Loucy (cell line): ENCODE data around the gene KIZ.

Experiments used
- H2AFZ ChIP-seq: fragments of 200-600 bp; sonication (generic); 2 replicates; pipeline ENCODE4 v1.6.0; 2016; ENCODE audit warnings: antibody characterized with exemption, mild to moderate bottlenecking, low read length, moderate library complexity
- H3F3A ChIP-seq: fragments of 200-600 bp; 2 replicates; pipeline ENCODE4 v1.6.0; 2016; ENCODE audit warnings: antibody characterized with exemption, low read depth, mild to moderate bottlenecking
- H3K27me3 ChIP-seq: fragments of 200-600 bp; sonication (generic); 2 replicates; pipeline ENCODE4 v1.6.1; 2014; ENCODE audit warnings: low read length, mild to moderate bottlenecking; ENCODE audit not compliant: insufficient read depth, poor library complexity, severe bottlenecking
- H3K36me3 ChIP-seq: fragments of 200-600 bp; sonication (generic); 2 replicates; pipeline ENCODE4 v1.6.1; 2016; ENCODE audit warnings: low read length; ENCODE audit not compliant: insufficient read depth
- H3K4me1 ChIP-seq: fragments of 200-600 bp; sonication (generic); 2 replicates; pipeline ENCODE4 v1.5.1; 2014; ENCODE audit warnings: low read length, mild to moderate bottlenecking; ENCODE audit not compliant: insufficient read depth, poor library complexity, severe bottlenecking
- H3K4me2 ChIP-seq: fragments of 200-600 bp; sonication (generic); 2 replicates; pipeline ENCODE4 v1.6.0; 2014; ENCODE audit warnings: antibody characterized with exemption, low read length, low read depth, mild to moderate bottlenecking; ENCODE audit not compliant: poor library complexity, severe bottlenecking
- H3K4me3 ChIP-seq: fragments of 200-600 bp; sonication (generic); 2 replicates; pipeline ENCODE4 v1.5.1; 2014; ENCODE audit warnings: low read length, mild to moderate bottlenecking, mixed read lengths; ENCODE audit not compliant: poor library complexity, severe bottlenecking
- H3K79me2 ChIP-seq: fragments of 200-600 bp; sonication (generic); 2 replicates; pipeline ENCODE4 v1.6.1; 2014; ENCODE audit warnings: low read length; ENCODE audit not compliant: insufficient read depth
- H3K9ac ChIP-seq: fragments of 200-600 bp; sonication (generic); 2 replicates; pipeline ENCODE4 v1.6.0; 2014; ENCODE audit warnings: mild to moderate bottlenecking, low read depth, low read length, moderate library complexity; ENCODE audit not compliant: poor library complexity, severe bottlenecking
- H3K9me2 ChIP-seq: fragments of 200-600 bp; sonication (generic); replicated peaks from 2 replicates; pipeline ENCODE4 v1.6.1; 2016; ENCODE audit warnings: low read depth, low read length, mixed read lengths
- H3K9me3 ChIP-seq: fragments of 200-600 bp; sonication (generic); 2 replicates; pipeline ENCODE4 v1.6.1; 2014; ENCODE audit warnings: mild to moderate bottlenecking, antibody characterized with exemption, low read length, low read depth; ENCODE audit not compliant: insufficient read depth
- H4K20me1 ChIP-seq: fragments of 200-600 bp; sonication (generic); 2 replicates; pipeline ENCODE4 v1.6.0; 2014; ENCODE audit warnings: antibody characterized with exemption, low read length, mild to moderate bottlenecking; ENCODE audit not compliant: insufficient read depth, poor library complexity, severe bottlenecking
- EZH2phosphoT487 ChIP-seq: fragments of 200-600 bp; IDR thresholded peaks from 2 replicates; pipeline ENCODE4 v1.6.1; 2018; ENCODE audit warnings: antibody characterized with exemption, mild to moderate bottlenecking, moderate library complexity, borderline replicate concordance
- TF ChIP-seq, protein P1 (sequence below): fragments of 200-600 bp; sonication (generic); conservative IDR thresholded peaks from 2 replicates; pipeline ENCODE4 v1.5.1; 2014; ENCODE audit warnings: mild to moderate bottlenecking, antibody characterized with exemption, low read length

The KIZ gene

DNA sequence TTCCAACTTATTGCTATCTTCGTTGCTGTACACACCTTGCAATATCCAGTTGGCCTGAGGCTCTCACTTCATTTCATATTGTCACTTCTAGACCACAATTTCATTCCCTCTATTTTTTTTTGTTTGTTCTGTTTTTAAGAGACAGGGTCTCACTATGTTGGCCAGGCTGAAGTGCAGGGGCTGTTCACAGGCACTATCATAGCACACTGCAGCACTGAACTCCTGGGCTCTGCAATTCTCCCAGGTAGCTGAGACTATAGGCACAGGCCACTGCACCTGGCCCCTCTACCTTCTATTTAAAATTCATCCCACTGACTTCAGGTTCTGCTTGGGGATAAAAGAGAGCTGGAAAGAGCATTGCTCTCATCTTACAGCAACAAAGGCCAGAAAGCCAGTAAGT lies 15.1 kb upstream of the KIZ start:
- H3K4me3 ChIP-seq, result no peak overlapping the region
- H3K27me3 ChIP-seq, result no peaks in the 10 kb centered on the region
- H3K4me1 ChIP-seq, result peaks cover 2% of the 10 kb centered on the region
- H2AFZ ChIP-seq, result no peak overlapping the region
- H3K9me3 ChIP-seq, result no peaks in the 10 kb centered on the region
- no peak overlapping the region for H3K4me2 ChIP-seq
- no peaks in the 10 kb centered on the region for H3K9me2 ChIP-seq
- no peaks in the 10 kb centered on the region for H3K36me3 ChIP-seq
- H3K9ac ChIP-seq, result no peak overlapping the region
- no peaks in the 10 kb centered on the region for H4K20me1 ChIP-seq
- H3F3A ChIP-seq, result no peaks in the 10 kb centered on the region
- TF ChIP-seq EZH2phosphoT487, result no peak
- TF ChIP-seq, protein P1, sequence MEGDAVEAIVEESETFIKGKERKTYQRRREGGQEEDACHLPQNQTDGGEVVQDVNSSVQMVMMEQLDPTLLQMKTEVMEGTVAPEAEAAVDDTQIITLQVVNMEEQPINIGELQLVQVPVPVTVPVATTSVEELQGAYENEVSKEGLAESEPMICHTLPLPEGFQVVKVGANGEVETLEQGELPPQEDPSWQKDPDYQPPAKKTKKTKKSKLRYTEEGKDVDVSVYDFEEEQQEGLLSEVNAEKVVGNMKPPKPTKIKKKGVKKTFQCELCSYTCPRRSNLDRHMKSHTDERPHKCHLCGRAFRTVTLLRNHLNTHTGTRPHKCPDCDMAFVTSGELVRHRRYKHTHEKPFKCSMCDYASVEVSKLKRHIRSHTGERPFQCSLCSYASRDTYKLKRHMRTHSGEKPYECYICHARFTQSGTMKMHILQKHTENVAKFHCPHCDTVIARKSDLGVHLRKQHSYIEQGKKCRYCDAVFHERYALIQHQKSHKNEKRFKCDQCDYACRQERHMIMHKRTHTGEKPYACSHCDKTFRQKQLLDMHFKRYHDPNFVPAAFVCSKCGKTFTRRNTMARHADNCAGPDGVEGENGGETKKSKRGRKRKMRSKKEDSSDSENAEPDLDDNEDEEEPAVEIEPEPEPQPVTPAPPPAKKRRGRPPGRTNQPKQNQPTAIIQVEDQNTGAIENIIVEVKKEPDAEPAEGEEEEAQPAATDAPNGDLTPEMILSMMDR, result no peak
- no peaks in the 10 kb centered on the region for H3K79me2 ChIP-seq

DNA sequence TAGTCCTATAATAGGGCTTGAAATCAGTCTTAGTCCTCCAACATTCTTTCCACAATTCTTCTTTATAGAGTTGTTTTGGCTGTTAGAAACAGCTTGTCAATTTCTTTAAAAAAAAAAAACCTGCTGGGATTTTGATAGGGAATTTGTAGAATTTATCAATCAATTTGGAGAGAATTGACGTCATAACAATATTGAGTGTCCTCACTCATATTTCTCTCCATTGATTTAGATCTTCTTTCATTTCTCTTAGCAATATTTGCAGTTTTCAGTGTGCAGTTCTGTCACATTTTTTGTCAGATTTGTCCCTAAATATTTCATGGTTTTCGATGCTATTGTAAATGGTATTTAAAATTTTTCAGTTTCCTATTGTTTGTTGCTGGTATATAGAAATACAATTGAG lies 14.5 kb upstream of the KIZ start:
- Histone ChIP-seq H3K9ac (no peak overlapping the region), H3F3A (no peaks in the 10 kb centered on the region), H3K9me2 (no peaks in the 10 kb centered on the region), H2AFZ (no peak overlapping the region), H3K4me1 (peaks cover 2% of the 10 kb centered on the region), H3K27me3 (no peaks in the 10 kb centered on the region), H3K9me3 (no peaks in the 10 kb centered on the region), H3K4me3 (no peak overlapping the region), H4K20me1 (no peaks in the 10 kb centered on the region), H3K36me3 (no peaks in the 10 kb centered on the region), H3K79me2 (no peaks in the 10 kb centered on the region), H3K4me2 (no peak overlapping the region)
- no peak for TF ChIP-seq EZH2phosphoT487
- TF ChIP-seq, protein P1, result no peak

- Histone ChIP-seq H3K27me3 (no peaks in the 10 kb centered on the region), H3K9me2 (no peaks in the 10 kb centered on the region), H3K4me3 (no peak overlapping the region), H3K79me2 (no peaks in the 10 kb centered on the region), H3K9me3 (no peaks in the 10 kb centered on the region), H3F3A (no peaks in the 10 kb centered on the region), H3K4me2 (no peak overlapping the region), H2AFZ (no peak overlapping the region), H3K4me1 (peaks cover 2% of the 10 kb centered on the region), H4K20me1 (no peaks in the 10 kb centered on the region), H3K36me3 (no peaks in the 10 kb centered on the region), H3K9ac (no peak overlapping the region)
- no peak for TF ChIP-seq EZH2phosphoT487
- TF ChIP-seq, protein P1, result no peak
Measured at GRCh38 chr20:21113697-21114096, 12.2 kb upstream of the KIZ start.
